HG02973 (cell line): ENCODE data around the gene GRM7.

Source experiments
- ATAC-seq: cut with Tn5 transposase; IDR thresholded peaks from one replicate; pipeline ENCODE4 v1.9.1; 2021; ENCODE audit warnings: moderate library complexity; ENCODE audit not compliant: unreplicated experiment

GRM7 gene

DNA sequence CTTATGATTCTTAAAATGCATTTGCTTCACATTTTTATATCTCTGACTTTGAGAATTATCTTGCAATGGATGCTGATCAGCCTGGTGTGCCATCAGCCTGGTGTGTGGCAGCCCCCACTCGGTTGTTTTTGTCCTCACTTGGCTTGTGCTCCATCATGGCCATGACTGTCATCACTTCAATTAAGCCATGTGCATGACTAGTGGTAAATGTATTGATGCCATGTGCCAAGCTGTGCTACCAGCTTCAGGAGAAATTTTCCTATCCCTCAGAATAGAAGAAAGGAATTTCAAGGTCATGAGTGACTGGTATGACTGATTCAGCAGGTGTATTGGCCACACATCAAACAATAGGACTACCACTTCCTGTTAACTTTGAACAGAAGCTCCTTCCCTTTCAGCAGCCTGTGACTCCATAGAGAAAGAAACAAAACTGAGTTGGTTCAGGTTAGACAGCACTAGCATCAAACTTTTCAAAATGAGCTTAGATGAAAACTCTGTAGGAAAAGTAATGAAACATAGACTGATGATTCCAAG lies 251.7 kb downstream of the GRM7 start:
- ATAC-seq: no peak

- ATAC-seq: no peak
Observed at GRCh38 chr3:7144697-7145308, 283.9 kb downstream of the GRM7 start.

DNA sequence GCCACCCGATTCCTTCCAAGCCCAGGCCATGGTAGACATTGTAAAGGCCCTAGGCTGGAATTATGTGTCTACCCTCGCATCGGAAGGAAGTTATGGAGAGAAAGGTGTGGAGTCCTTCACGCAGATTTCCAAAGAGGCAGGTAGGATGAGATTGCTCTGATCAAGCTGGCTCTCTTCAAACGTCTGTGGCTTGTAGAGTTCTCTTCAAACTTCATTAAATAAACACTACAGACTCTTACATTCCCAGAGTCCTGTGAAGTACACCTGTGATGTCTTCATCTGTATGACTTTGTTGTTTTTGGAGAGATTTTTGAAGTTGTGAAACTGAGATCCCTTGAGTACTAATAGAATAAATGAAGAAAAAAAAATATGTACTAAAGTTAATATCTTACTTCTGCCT lies 285.6 kb downstream of the GRM7 start:
- ATAC-seq: no peak

- no peak for ATAC-seq
Observed at GRCh38 chr3:7158516-7158915, 297.6 kb downstream of the GRM7 start.

DNA sequence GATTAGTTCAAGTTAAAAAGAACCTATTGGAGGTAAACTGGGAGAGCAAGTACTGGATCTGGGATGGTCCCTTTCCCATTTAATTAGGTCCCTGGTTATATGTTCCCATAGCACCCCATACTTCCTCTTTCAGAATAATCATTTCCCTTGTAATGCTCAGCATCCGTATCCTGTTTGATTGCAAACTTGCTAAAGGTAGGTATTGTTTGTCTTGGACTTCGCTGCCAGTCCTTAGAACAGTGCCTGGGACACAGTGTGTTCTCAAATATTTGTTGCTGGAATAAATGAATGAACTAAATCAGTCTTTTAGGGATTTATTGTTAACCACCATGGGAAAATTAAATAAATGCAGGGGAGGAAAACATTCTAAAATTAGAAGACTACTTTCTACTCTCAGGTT lies 299.8 kb downstream of the GRM7 start:
- no peak for ATAC-seq

DNA sequence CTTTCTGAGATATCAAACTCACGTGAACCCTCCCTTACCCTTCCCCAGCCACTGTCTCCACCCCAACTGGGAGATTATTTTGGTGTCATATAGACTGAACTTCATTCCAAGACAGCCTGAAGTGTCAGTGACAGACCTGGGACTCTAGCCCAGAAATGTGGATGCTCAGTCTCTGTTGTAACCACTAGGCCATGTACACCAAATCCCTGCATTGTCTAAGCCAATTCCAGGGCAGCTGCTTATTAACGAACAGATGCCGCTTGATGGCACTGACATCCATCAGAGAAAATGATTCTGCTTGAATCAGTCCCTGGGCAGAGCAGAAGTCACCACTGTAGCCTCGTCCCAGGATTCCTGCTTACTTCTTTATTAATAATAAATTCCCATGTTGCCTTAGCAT lies 305.5 kb downstream of the GRM7 start:
- no peak for ATAC-seq

DNA sequence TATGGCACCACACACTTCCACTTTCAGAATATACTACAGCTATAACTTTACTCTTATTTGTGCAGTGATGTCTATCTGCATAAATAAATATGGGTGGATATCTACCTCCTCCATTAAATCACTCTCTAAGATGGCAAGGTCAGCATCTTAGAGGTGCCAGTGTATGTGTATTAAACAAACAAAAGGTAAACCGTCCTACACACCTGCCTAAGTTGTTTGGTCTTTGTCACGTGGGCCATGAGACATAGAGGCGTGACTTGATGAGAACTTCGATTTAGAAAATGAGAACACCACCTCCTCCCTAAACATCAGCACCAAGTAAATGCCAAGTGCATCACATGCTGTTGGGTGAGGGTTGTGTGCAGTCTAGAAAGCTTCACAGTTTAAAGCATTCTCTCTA lies 310.6 kb downstream of the GRM7 start:
- ATAC-seq: no peak

- ATAC-seq: no peak
Observed at GRCh38 chr3:7172996-7173395, 312.1 kb downstream of the GRM7 start.

DNA sequence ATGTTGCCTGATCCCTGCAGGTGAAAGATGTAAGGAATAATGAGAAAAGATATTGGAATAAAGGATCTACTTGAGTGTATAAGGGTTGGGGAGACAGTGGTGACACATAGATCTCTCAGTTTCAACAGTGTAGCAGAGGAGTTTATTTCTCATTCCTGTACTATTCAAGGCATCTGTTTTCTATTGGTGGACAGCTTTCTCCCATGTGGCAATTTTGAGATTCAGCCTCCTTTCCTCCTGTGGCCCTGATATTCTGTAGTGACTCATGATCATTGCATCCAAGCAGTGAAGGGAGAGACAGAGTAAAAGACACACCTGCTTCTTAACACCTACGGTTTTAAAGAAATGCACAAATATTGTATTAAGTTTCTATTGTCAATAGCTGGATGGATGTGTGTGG lies 327.6 kb downstream of the GRM7 start:
- ATAC-seq: no peak

DNA sequence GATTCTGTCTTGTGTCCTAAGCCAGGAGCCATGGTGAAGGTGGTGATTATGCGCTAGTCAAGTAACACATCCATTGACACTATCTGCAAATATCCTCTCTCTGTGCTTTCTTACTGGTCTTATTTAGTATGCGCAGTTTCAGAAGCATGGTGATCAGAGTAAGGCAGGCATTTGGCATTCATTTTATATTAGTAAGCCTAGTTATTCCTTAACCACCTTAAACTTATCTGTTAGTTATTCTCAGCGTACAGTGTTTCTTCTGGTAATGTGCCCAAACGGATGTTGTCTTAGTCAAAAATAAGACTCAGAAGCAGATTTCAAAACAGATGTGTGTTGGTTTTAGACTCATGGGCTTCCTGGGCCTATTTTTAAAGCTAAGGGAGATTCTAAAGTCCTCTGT lies 329.2 kb downstream of the GRM7 start:
- ATAC-seq: no peak

- ATAC-seq: no peak
Observed at GRCh38 chr3:7193269-7193668, 332.4 kb downstream of the GRM7 start.

- no peak for ATAC-seq
Observed at GRCh38 chr3:7194071-7194835, 333.3 kb downstream of the GRM7 start.

DNA sequence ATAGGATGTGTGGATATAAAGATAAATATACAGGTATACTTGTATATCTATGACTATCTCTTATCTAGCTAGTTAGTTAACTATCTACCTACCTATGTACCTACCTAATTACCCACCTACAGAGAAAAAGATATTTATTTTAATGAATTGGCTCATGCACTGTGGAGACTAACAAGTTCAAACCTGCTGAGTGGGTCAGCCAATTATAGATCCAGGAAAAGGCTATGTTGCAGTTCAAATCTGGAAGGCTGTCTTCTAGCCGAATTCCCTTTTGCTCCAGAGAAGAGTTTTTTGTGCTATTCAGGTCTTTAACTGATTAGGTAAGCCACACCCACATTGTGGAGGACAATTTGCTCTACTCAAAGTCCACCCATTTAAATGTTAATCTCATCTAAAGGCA lies 335.0 kb downstream of the GRM7 start:
- no peak for ATAC-seq

GRCh38 chr3:7201784-7202183 lies 340.9 kb downstream of the GRM7 start:
- no peak for ATAC-seq

GRCh38 chr3:7203969-7204847 lies 343.3 kb downstream of the GRM7 start:
- ATAC-seq: no peak

DNA sequence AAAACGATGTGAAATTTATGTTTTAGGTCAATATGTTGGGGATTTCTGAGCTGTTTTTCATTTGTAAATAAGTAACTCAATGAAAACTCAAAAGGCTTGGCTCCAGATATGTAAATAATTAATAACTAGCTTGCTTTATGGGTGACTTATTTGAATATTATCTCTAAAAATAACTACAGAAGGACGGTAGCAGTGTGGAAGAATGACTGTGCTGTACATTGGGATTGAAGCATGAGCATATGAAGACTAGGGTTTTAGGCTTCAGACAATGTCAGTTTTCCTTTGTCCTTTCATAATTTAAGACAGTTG lies 343.9 kb downstream of the GRM7 start:
- no peak for ATAC-seq

- no peak for ATAC-seq
Observed at GRCh38 chr3:7205535-7205934, 344.6 kb downstream of the GRM7 start.

- ATAC-seq: no peak
Observed at GRCh38 chr3:7205962-7206361, 345.0 kb downstream of the GRM7 start.

- no peak for ATAC-seq
Observed at GRCh38 chr3:7207125-7207524, 346.2 kb downstream of the GRM7 start.

- no peak for ATAC-seq
Observed at GRCh38 chr3:7207928-7208327, 347.0 kb downstream of the GRM7 start.

- ATAC-seq: no peak
Observed at GRCh38 chr3:7209098-7209497, 348.2 kb downstream of the GRM7 start.

- ATAC-seq: no peak
Observed at GRCh38 chr3:7211740-7212139, 350.8 kb downstream of the GRM7 start.
